ENCODE data around the gene DSTN.

The DSTN gene

DNA sequence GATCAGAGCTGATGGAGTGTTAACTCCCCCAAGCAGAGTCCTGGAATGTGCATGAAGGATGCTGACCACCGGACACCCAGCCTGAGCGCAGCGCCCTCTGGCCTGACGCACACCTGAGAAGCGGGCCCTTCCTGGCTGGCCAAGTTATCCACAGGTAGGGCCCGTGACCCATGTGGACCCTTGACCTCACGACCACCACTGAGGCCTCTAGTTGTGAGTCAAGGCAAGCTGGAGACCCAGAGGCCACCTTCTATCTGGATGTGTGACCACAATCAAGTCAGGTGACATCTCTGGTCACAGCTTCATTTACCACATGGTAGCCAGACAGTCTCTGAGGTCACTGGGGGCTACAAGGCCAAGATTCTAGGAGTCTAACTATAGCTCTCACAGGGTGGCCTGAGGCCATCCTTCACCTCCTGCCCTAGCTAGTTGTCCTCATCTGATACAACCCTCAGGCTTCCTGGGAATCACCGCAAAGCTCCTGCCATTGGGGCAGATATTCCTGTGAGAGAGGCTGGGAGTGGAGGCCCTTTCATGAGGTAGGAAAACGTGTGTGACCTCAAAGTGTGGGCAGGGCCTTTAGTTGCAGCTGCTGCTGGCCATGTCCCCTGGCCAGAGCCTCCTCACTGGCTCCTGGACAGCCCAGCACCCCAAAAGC is 53.1 kb downstream of the DSTN start:
- DNase-seq (ENCODE audit: low read depth in 3 of 3, low spot score in 1 of 3), result no peak

DNA sequence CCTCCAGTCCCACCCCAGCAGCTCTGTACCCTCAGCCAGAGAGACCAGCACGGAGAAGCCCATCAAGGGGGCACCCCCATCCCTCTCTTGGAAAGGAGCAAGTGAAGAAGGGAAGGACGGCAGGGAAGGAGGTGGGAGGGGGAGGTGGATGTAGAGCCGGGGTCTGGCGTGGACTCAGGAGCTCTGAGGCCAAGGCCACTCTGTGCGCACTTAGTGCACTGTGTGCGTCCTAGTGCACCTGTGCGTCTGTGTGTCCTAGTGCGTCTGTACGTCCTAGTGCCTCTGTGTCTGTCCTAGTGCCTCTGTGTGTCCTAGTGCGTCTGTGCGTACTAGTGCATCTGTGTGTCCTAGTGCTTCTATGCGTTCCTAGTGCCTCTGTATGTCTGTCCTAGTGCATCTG is 54.2 kb downstream of the DSTN start:
- no peak for DNase-seq (ENCODE audit: low read depth in 3 of 3, low spot score in 1 of 3)

DNA sequence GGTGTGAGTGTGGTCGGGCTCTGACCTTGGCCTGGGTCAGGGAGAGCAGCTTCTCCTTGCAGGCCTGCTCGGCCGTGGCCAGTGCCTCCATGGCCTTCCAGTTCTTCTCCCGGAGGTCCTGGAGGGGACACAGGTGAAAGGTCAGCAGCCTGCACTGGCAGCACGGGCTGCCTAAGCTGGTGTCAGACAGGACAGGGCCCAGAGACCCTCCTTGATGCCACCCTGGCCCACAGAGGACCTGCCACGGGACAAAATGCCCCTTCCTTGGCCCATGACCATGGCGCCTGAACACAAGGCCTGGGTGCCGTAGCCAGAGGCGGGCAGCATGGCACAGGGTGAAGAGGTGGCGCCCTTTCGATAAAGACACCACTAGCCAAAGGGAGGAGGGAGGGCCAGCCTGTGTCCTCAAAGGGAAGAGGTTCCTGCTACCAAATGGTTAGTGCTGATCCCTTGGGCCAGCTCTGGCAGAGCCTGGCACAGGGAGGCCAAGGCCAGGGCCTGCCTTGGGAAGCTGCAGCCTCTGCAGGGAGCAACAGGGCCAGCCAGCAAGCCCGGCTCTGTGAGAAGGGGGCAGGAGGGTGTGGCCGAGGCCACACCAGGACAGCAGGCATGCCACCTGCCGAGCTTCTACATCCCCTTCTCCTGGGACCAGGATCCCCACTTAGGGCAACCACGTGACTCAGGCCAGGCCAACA is 54.8 kb downstream of the DSTN start:
- no peak for DNase-seq (ENCODE audit: low read depth in 3 of 3, low spot score in 1 of 3)

DNA sequence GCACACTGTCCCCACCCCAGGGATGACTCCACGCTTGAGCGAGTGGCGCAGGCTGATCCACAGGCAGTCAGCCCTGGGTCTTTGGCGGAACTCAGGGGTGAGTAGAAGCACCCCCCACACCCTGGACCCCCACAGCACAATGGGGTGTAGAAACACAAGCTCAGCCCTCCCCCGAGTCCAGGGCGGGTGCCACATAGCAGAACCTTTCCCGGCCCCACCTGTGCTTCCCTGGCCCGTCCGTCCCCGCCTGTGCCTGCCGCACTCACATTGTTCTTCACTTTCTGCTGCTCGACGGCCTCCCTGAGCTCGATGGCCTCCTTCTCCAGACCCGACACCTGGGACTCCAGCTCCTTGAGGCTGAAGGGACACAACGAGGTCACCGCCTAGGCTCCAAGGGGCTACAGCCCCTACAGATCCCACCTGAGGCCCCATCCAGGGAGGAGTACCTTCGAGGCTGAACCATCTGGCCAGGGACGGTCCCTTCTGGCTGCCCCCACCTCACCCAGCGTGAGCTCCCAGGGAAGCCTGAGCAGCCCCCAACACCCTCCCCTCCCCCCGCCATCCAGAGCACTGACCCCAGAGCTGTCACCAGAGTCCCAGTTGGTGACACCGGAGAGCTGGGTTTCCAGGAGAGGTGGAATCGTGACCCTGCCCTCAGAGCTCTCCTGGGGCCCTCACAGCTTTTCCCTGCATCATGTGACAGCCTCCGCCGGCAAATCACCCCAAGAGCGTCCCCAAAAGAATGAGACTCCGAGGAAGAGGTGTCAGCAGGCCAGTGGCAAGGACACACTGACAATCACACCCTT is 55.6 kb downstream of the DSTN start:
- DNase-seq (ENCODE audit: low read depth in 3 of 3, low spot score in 1 of 3), result no peak

DNA sequence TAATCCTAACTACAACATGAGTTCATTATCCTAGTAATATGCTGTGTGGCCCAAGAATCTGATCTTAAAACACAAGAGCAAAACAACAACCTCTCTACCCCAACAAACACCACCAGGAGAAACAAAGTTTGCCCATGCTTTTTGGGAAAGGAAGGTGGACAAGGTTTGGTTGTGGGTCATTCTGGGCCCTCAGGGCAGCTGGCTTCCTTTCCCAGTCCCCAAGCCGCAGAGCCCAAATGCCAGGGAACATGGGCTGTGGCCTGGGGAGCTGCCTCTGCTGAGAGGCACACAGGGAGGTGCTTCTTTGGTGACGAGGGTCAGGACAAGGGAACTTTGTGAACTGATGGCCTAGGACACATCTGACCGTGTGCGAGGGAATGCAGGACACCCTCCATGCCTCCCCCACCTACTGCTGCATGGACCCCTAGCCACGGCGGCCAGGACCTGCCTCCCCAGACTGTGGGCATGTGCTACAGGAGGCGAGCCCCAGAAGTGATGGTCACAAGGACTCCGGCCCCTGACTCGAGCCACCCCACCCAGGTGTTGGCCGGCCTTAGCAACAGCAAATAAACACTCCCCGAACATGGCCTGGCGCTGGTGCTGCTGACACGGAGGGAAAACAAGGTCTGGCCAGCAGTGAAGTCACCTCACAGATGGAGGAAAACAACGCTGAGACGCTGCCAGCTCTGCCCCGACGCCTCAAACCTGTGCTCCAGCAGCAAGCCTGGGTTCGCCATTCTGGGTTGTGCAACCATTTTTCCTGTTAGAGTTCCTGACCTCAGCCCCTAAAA is 56.5 kb downstream of the DSTN start:
- DNase-seq (ENCODE audit: low read depth in 3 of 3, low spot score in 1 of 3), result no peak

DNA sequence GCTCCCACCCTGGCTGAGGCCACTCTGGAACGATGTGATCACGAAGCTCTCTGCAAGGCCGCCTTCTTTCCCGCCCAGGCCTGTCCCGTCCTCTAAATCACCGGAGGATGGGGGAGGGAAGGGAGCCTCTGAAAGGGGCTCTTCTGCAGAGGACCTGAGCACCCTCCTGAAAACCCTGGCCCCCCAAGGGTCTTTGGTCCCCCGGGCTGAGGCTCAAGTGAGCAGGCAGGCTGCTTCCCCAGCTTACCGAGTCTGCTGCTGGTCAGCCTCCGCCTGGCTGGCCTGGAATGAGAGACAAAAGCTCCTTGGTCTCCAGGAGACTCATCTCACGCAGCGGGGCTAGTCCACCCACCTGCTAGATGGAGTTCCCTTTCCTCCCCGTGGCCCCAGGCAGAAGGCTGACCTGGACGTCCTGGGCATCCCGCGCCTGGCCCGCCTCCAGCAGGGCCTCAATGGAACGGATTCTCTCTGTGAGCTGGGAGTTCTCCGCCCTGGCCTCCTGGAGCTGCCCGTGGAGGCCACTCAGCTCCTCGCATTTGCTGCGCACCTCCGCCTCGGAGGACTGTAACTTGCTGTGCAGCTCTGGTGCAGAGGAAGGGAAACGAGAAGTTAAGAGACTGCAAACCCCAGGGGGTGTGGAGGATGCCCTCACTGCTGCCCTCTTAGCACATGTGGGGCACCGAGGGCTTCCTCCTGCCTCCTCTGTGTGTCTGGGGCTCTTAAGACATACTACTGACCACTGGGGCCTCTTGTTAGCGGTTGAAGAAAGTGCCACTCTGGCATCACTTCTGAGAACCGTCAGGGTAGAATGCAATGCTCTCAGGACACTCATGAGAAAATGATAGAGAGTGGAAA is 57.5 kb downstream of the DSTN start:
- DNase-seq (ENCODE audit: low read depth in 3 of 3, low spot score in 1 of 3), result no peak

DNA sequence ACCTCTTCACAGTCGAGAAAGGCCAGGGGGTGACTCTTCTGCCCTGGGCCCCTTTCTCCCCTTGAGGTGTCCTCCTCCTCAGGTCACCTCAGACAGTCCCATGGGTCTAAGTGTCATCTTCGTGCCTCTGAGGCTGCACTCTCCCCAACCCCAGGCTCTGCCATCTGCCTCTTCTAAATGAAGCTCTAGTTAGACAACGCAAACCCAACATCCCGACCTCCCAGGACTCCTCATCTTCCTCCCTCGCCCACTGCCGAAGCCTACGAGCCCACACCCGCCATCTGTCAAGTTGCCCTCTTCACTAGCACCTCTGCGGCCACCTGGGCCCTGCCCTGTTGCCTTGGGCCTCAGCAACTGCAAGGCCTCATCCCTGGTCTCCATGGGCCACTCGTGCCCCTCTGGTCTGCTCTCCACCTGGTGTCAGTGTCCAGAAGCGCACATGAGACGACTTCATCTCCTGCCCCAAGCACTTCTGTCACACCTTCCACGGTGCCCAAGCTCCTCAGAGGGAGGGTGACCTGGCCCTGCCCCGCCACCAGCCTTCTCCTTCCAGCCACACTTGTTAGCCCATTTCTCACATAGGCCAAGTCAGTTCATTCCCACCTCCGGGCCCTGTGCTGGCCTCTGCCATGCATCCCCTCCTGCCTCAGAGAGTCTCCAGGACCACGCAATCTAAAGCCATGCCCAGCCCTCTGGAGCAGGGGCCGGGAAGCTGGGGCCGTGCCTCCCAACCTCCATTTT is 58.4 kb downstream of the DSTN start:
- DNase-seq (ENCODE audit: low read depth in 3 of 3, low spot score in 1 of 3), result no peak

DNA sequence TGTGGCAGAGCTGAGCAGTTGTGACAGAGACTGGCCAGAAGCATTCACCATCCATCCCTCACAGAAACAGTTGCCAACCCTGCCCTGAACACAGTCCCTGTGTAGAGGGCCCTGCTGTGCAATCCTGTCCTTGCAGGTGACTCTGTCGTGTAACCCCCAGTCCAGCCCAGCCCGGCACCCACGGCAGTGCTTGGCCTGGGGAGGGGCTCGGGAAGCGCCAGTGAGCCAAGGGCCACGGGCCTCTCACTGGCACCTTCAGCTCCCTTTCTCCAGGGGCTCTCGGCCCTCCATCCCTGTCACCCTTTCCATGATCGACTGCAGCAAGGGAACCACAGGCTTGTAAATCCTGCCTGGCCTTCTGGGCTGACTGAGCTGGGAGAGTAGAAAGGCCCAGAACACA is 59.1 kb downstream of the DSTN start:
- DNase-seq (ENCODE audit: low read depth in 3 of 3, low spot score in 1 of 3), result no peak

DNA sequence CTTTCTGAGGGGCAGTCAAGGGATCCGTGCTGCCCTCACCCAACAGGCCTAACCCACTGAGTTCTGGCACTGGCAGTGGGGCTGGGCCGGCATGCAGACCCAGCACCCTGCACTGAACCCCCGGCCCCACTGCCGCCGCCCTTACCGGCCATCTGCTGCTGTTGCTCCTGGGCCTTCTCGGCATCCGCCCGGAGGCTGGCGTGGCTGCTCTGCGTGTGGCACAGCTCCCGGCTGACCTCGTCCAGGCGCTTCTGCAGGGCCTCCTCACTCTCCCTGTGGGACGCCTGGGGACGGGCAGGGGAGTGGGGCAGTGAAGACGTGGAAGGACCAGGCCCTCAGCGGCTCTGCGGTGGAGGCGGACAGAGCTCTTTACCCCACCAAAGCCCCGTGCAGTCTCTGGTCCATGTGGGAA is 59.8 kb downstream of the DSTN start:
- no peak for DNase-seq (ENCODE audit: low read depth in 3 of 3, low spot score in 1 of 3)

DNA sequence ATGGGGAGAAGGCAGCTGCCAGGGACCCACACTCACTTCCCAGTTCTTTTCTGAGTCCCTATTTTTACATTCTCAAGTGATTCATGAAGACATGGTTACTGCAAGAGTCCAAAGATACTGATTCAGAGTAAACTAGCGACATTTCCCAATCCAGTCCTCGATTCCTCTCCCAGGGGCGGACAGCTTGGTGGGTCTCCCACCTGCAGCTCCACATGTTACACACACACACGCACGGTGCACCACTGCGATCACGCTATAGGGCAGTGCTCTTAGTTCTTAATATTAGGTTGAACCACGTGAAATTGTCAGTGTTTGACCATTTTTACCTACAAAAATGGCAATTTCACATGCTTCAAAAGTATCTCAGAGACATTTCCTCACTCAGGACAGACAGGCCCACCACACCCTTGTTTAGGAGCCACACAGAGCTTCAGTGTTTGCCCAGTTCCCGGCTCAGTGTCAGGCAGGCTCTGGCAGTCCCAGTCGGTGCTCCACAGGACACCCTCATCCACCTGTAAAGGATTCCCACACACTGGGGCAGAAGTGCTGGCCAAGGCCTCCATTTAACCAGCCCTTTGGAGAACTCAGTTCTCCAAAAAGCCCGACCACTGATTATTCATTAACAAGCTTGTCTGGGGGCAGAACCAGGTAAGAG is 60.4 kb downstream of the DSTN start:
- no peak for DNase-seq (ENCODE audit: low read depth in 3 of 3, low spot score in 1 of 3)

DNA sequence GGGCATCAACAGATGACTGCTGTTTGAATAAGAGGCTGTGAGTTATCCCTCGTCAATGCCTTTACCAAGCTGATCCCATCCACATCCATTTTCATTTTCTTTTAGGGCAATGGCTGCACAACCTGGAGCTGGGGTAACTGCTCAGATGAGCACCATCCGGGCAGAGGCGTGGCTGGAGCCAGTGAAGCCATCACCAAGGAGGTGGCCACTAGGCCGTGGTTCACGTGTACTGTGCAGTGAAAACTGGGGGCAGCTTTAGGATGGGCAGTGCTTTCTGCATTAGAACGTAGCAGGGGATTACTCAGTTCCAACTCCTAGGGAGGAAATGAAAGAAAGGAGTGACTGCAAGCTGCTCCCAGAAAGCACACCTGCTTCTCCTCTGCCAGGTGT is 60.9 kb downstream of the DSTN start:
- DNase-seq (ENCODE audit: low read depth in 3 of 3, low spot score in 1 of 3), result no peak

DNA sequence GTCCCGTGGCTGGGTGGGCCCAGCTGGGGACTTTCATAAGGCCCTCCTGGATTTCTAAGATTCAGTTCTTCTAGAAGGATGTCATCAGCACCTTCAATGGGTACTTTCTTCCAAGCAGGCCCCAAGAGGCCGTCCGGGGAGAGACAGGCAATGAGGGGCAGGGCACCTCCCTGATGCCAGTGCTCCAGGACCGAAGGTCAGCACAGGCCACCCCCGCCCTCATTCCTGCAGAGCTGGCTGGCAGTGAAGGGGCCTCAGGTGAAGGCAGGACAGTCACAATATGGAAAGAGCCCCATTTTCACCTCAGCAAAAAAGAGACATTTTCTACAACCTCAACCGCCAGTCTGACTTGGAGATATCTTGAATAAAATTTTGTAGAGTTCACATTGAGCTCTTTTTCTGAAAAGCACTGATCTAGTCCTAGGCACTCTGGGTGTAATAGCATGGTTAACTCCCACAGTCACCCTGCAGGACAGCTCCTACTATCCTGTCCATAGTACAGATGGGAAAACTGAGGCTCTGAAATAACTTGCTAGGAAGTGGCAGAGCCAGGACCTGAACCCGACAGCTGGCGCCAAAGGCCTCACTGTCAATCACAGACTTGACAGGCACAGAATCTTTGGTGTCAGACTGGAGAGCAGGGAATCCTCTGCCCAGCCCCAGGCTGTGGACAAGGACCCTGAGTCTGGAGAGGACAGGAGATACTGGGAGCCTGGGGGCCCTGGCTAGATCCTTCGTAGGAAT is 61.9 kb downstream of the DSTN start:
- no peak for DNase-seq (ENCODE audit: low read depth in 3 of 3, low spot score in 1 of 3)

DNA sequence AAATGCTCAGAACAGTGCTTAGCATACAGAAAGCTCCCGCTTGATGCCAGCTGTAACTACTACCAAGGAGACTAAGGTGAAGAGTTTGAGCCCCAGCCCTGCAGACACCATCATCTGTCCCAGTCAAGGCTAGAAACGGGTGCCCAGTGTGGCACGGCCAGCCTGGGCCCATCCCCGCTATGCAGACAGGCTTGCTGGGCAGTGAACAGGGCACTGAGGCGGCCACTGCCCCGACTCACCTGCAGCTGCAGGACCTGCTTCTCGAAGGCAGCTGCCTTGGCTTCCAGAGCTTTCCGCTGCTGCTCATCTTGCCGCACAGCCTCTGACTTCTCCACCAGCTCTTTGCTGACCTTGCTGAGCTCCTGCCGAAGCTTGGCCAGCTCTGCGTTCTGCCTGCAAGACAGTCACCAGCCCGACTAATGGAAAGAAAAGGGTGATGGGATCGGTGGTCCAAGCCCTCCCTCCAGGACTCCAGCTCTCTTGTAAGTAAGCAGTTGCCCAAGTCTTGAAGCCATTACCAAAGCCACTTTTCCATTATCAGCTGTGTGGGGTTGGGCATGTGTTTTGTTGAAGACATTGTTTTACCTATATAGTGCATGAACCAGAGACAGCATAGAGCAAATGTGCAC is 63.5 kb downstream of the DSTN start:
- DNase-seq (ENCODE audit: low read depth in 3 of 3, low spot score in 1 of 3), result no peak

DNA sequence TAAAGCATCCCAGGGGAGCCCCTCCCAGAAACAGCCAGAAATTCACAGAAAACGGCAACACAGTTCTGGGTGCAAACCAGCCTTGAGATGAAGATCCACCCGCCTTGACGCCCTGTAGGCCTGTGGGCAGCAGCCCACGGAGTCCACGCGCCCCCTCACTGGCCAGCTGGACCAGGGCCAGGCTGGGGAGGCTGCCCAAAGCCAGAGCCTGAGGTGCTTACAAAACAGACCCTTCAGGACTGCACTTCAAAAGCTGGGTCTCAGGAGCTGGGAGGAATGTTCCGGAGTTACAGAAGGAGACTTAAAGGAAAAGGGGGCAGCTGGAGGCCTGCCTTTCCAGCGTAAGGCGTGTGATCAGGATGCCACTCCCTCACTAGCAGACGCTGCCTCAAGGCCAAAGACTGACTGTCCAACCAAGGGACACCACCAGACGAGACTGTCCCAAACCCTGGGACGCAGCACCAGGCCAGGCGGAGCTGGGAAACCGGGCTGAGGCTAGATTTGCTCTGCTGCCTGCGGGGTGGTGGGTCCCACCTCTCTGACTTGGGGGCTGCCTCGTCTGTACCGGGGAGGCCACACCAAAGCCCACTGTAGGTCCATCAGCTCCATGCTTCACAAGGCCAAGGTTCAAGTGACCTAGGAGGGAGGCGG is 64.1 kb downstream of the DSTN start:
- DNase-seq (ENCODE audit: low read depth in 3 of 3, low spot score in 1 of 3), result no peak

DNA sequence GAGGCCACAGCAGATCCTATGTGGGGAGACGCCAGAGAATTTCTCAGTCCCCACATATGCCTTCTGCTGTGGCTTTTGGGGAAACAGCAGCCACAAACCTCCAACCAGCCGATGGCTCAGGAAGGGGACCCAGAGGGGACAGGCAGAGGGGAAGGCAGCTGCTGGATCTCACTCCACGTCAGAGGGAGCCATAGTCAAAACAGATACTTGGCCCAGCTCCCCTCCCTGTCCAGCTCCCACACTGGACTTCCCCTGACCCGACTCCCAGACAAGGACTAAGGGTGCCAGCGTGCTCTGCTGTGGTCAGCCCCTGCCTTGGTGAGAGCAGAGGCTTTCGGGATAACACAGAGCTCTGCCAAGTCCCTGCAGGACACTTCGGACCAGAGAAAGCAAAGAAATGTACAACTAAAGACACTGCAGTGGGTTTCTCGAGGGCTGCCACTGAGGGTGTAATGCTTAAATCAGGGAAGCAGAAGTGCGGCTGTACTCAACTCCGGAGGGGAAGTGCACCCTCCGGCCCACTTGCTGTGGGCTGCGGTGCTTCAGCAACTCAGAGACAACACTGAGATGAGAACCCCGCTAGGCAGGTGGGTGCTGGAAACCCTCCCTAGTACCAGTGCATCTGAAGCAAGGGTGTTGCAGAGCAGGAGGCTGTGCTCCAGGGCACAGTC is 64.9 kb downstream of the DSTN start:
- no peak for DNase-seq (ENCODE audit: low read depth in 3 of 3, low spot score in 1 of 3)

DNA sequence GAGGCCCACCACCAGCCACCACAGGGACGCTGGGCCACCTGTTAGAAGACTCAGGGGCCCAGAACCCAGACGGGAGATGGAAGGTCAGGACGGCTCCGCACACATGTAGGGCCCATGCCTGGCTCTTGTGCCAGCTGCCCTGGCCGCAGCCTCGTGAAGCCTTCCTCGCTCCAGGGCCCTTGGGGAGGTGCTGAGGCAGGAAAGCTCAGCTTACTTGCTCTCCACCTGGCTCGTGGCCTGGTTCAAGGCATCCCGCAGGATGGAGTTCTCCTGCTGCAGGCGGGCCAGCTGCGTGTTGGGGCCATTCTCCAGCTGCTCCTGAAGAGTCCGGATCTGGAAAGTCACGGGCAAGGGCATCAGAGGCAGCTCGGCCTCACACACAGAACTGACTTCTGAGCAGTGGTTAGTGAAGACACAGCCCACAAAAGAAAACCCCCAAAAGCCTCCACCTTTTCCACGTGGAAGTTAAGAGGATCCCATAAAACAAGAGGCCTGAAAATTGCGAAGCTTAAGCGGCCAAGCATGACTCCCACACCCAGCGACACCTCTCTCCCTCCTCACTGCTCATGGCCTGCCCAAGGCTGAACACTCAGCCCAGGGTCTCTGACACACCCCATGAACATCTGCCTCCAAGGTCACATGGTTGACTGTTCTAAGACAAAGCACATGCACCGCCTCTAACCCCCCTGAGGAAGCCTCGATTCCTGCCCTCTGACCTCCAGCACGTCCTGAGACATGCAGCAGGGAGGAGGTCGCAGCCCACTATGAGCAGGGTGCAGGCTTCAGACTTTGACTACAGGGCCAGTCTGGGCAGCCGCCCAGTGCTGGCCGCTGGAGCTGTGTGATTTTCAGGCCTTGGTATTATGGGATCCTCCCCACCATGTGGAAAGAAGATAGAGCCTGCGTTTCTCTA is 65.7 kb downstream of the DSTN start:
- DNase-seq (ENCODE audit: low read depth in 3 of 3, low spot score in 1 of 3), result no peak
